ENCODE measurements around the gene MS4A15.
"Not testable (repeated sequence)": the region's sequence is repeated elsewhere in the genome, so short reads cannot be mapped to it uniquely, and the experiment has no call there.

The MS4A15 gene

GRCh38 chr11:60816590-60817157, 60.0 kb downstream of the MS4A15 start:
- Histone ChIP-seq H3K4me1 (ENCODE audit: insufficient read depth, low read length) (no peaks in the 10 kb centered on the region), H3K9ac (ENCODE audit: low read depth, low read length) (no peak overlapping the region), H3K9me3 (ENCODE audit: control insufficient read depth, insufficient read depth, low read length) (no peaks in the 10 kb centered on the region; the same call in none of the 2 replicates), H3K36me3 (ENCODE audit: insufficient read depth, low read length) (no peaks in the 10 kb centered on the region)

- no peak overlapping the region for H3K9ac ChIP-seq (ENCODE audit: low read depth, low read length)
- no peaks in the 10 kb centered on the region for H3K36me3 ChIP-seq (ENCODE audit: insufficient read depth, low read length)
- H3K9me3 ChIP-seq (ENCODE audit: control insufficient read depth, insufficient read depth, low read length) = no peaks in the 10 kb centered on the region; the same call in none of the 2 replicates
- H3K4me1 ChIP-seq (ENCODE audit: insufficient read depth, low read length) = no peaks in the 10 kb centered on the region
Observed at GRCh38 chr11:60818057-60818456, 61.4 kb downstream of the MS4A15 start.

- H3K36me3 ChIP-seq (ENCODE audit: insufficient read depth, low read length) = no peaks in the 10 kb centered on the region
- H3K9ac ChIP-seq (ENCODE audit: low read depth, low read length) = no peak overlapping the region
- no peaks in the 10 kb centered on the region for H3K4me1 ChIP-seq (ENCODE audit: insufficient read depth, low read length)
- no peaks in the 10 kb centered on the region for H3K9me3 ChIP-seq (ENCODE audit: control insufficient read depth, insufficient read depth, low read length)
Observed at GRCh38 chr11:60821827-60822599, 65.3 kb downstream of the MS4A15 start.

GRCh38 chr11:60823745-60824306, 67.2 kb downstream of the MS4A15 start:
- not testable (repeated sequence) for H3K4me1 ChIP-seq (ENCODE audit: insufficient read depth, low read length); H3K9ac ChIP-seq (ENCODE audit: low read depth, low read length); H3K9me3 ChIP-seq (ENCODE audit: control insufficient read depth, insufficient read depth, low read length); H3K36me3 ChIP-seq (ENCODE audit: insufficient read depth, low read length)

GRCh38 chr11:60825118-60825517, 68.5 kb downstream of the MS4A15 start:
- Histone ChIP-seq H3K4me1 (ENCODE audit: insufficient read depth, low read length) (no peaks in the 10 kb centered on the region), H3K9me3 (ENCODE audit: control insufficient read depth, insufficient read depth, low read length) (no peaks in the 10 kb centered on the region), H3K9ac (ENCODE audit: low read depth, low read length) (no peak overlapping the region), H3K36me3 (ENCODE audit: insufficient read depth, low read length) (no peaks in the 10 kb centered on the region)

- Histone ChIP-seq H3K9ac (ENCODE audit: low read depth, low read length) (no peak overlapping the region), H3K4me1 (ENCODE audit: insufficient read depth, low read length) (no peaks in the 10 kb centered on the region), H3K9me3 (ENCODE audit: control insufficient read depth, insufficient read depth, low read length) (no peaks in the 10 kb centered on the region), H3K36me3 (ENCODE audit: insufficient read depth, low read length) (no peaks in the 10 kb centered on the region)
Observed at GRCh38 chr11:60825790-60826189, 69.1 kb downstream of the MS4A15 start.

All from ES-I3 (cell line).